NK-92 treated with Interleukin-12 subunit alpha and Interleukin-12 subunit beta, amount 100 ng/mL, for 24 hours (cell line): ENCODE data around the gene GRID2IP.
"Not testable (repeated sequence)": the region's sequence is repeated elsewhere in the genome, so short reads cannot be mapped to it uniquely, and the experiment has no call there.

ENCODE experiments used
- DNase-seq: peaks from one replicate; lab custom pipeline; 2025; lab: John Stamatoyannopoulos, UW

GRID2IP gene

GRCh38 chr7:6487184-6487545 is 64.1 kb downstream of the GRID2IP start:
- DNase-seq: no peak

DNA sequence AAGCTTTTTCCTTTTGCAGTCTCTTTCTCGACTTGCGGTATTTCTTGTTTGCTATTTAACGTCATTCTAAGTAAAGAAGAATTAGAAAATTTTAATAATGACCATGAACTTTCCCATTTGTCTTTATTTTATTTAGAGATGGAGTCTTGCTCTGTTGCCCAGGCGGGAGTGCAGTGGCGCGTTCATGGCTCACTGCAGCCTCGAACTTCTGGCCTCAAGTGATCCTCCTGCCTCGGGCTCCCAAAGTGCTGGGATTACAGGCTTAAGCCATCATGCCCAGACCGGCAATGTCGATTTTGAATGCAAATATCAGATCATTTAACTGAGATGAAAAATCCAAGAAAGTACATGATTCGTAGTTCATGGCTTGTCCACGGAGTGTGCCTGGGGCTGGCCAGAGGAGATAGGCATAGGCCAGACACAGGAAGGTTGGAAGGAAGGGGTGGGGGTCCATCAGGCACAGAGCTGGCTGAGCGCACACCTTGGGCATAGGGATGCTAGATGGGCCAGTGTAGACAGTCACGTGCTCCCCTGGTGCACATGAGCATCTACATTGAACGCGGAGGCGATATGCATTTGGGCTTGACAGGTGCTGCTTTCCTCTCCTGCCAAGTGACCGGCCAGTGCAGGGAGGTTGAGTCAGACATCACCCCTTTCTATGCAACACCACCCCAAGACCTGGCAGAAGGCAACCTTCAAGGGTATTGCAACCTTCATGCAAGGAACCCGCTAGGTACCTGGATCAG is 64.7 kb downstream of the GRID2IP start:
- DNase-seq: no peak

- DNase-seq: no peak
These were observed 68.5 kb downstream of the GRID2IP start for GRCh38 chr7:6482743-6483119.

DNA sequence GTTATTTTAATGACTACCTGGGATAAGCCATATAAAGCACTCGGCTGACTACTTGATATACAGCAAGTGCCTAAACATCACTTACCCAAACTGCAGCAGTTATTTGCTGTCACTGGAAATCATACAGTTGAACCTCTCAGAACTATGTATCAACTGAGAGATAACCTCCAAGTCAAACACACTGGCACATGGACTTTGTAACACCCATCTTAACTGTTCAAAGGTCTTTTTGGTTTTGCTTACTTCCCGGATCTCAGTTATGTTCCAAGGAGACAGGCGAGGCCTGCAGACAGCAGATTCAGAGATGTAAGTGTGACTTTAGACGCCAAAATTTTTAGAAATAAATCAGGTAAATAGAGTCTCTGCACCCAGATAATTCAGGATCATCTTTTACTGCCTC is 69.0 kb downstream of the GRID2IP start:
- no peak for DNase-seq

- DNase-seq: no peak
These were observed 69.8 kb downstream of the GRID2IP start for GRCh38 chr7:6481445-6481844.

DNA sequence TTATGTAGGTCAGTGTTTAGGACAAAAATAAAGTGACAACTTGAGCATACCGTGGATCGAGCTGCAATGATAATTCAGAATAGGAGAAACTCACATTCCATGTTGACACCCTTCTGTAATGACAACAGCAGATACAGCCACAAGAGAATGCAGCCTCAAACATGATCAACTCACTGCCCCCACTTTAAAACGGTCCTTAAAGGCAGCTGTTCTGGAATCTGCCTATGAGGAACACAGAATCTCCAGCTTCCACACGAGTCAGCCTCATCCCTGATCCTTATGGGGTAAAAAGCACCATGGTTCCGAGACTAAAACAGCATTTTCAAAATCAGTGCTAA is 71.0 kb downstream of the GRID2IP start:
- no peak for DNase-seq

DNA sequence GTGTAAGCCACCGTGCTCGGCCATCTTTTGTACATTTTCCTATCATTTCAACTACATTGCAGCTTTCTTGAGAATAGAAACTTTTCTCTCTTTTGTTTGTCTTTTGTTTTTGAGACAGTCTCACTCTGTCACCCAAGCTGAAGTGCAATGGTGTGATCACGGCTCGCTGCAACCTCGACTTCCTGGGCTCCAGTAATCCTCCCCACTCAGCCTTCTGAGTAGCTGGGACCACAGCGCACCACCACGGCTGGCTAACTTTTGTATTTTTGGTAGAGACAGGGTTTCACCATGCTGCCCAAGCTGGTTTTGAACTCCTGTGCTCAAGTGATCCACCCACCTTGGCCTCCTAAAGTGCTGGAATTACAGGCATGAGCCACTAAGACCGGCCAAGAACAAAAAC is 72.2 kb downstream of the GRID2IP start:
- no peak for DNase-seq

GRCh38 chr7:6478186-6478585 is 73.1 kb downstream of the GRID2IP start:
- no peak for DNase-seq

GRCh38 chr7:6477318-6477660 is 74.0 kb downstream of the GRID2IP start:
- DNase-seq: no peak

DNA sequence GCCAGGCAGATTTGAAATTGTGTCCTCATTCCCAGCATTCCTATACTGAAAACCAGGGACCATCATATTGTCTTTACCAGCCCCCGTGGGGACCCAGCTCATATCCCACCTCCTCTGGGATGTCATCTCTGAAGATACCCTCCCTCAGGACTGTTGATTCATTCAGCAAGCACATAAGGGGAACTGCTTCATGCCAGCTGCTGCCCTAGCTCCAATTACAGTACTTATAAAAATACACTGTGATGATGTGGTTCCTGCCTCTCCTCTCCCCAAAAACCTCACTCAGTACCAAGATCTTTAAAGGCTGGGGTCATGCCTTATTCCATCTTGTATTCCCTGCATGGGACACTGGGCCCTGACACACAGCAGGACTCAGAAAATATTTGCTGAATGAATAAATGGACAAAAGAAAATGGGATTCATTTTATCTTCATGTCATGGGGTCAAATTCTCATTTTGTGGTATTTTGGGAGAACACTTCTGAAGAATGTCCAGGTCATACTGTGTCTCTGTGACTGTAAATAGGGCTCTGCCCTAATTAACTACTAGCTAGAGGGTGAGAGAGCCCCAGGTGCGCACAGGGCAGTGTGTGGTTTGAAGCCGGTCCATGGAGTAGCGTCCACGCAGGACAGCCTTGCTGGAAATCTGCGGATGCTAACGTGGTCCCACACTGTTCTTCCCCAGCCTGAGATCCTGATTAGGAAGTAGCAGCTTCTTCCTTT is 74.5 kb downstream of the GRID2IP start:
- DNase-seq: no peak

- no peak for DNase-seq
These were observed 75.7 kb downstream of the GRID2IP start for GRCh38 chr7:6475433-6476186.

DNA sequence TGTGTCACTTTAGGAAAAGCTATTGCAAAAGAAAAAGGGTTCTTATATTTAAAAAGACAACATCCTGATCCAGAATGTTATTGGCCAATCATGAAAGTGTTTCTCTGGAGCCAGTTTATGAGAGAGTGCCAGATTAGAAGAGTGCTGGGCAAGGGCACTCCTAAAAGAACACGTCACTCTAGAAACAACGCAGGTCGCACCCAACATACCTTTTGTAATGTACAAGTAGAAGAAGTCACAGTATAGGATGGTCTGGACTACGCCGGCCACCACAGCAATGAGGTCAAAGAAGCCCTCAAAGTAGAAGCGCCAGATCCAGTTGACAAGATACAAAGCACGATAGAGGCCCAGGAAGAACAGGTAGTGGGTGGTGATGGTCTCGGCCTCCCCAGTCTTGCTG is 85.4 kb downstream of the GRID2IP start:
- DNase-seq: no peak

DNA sequence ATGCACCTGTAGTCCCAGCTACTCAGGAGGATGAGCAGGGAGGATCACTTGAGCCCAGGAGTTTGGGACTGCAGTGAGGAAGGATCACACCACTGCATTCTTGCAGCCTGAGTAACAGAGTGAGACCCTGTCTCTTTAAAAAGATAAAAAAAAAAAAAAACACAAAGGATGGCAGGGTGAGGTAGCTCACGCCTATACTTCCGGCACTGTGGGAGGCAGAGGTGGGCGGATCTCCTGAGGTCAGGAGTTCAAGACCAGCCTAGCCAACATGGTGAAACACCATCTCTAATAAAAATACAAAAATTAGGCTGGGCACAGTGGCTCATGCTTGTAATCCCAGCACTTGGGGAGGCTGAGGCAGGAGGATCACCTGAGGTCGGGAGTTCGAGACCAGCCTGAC is 87.7 kb downstream of the GRID2IP start:
- not testable (repeated sequence) for DNase-seq

GRCh38 chr7:6461946-6462550 is 89.2 kb downstream of the GRID2IP start:
- DNase-seq: no peak

DNA sequence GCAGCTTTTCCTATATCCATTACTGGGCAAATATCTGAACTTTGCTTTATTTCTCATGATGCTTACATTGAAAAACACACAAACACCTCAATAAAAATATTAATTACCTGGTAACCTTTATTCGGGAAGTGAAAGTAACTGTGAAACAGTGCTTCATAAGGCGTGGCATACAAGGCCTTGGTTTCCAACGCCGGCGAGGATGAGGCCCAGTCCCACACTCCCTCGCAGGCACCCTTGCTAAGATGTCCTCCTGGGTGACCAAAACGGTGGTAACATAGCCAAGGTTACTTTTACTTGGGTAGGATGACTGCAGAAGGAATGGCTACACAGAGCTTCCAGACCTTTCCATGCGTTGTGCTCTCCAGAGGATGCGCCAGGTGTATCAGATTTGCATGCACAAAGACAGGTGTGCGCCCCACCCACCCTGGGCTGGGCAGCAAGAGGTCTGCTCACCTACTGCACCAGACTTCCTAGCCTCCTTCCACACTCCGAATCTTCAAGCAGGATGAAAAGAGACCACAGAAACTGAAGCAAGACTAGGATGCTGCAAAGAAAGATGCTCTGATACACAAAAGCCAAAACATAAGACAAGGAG is 90.2 kb downstream of the GRID2IP start:
- DNase-seq: no peak

DNA sequence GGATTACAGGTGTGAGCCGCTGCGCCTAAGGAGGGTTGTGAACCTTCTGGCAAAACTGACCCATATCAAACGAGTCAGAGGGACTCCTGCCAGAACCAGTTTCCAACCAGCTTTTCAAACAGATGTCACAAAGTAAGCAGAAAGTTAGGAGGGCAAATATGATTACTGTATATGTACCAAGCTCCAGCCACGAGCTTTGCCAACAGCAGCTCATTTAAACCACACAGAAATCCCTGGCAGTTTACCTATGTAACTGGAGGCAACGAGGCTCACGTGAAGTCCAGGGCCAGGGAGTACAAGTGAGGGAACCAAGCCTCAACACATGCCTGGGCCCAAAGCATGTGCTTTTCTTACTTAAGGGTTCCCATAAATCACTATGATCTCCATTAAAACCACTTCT is 91.0 kb downstream of the GRID2IP start:
- DNase-seq: no peak

DNA sequence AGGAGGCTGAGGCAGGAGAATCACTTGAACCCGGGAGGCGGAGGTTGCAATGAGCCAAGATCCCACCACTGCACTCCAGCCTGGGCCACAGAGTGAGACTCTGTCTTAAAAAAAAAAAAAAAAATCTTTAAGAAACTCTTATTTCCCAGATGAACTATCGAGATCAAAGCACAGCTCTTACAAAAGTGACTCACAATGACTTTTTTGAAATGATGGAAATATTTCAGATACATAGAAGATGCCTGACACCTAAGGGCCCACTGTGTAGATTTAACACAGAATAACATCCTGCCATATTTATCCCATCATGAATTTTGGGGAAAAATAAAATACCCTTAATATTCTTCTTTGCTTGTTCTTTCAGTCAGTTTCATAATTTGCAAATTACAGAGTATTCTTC is 92.6 kb downstream of the GRID2IP start:
- not testable (repeated sequence) for DNase-seq

- no peak for DNase-seq
These were observed 97.5 kb downstream of the GRID2IP start for GRCh38 chr7:6453734-6454133.

DNA sequence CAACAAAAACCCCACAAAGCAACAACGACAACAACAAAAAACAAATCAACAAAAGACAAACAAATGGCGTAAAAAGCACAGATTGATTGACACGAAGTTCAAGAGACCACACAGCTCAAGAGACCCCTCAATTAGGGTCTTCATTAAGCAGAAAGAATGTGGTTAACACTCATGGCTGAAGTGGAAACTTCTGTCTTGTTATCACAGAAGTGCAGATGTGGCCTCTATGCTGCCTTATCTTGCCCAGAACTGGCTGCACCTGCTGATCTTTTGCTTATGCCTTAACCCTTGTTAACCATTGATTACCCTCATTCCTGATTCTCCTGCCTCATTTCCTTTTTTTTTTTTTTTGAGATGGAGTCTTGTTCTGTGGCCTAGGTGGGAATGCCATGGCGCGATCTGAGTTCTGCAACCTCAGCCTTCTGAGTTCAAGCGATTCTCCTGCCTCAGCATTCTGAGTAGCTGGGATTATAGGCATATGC is 100.0 kb downstream of the GRID2IP start:
- no peak for DNase-seq

DNA sequence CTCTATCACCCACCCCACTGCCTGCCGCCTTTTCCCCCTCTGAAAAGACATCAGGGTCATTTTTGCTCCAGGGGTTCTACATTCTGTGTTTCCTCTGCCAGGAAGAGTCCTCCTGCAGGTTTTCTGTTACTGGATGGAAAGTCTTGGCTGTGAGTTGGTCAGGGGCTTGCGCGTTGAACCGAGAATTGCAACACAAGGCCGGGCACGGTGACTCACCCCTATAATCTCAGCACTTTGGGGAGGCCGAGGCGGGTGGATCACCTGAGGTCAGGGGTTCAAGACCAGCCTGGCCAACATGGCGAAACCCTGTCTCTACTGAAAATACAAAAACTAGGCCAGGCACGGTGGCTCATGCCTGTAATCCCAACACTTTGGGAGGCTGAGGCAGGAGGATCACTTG is 100.7 kb downstream of the GRID2IP start:
- not testable (repeated sequence) for DNase-seq

GRCh38 chr7:6449884-6450283 is 101.4 kb downstream of the GRID2IP start:
- not testable (repeated sequence) for DNase-seq

DNA sequence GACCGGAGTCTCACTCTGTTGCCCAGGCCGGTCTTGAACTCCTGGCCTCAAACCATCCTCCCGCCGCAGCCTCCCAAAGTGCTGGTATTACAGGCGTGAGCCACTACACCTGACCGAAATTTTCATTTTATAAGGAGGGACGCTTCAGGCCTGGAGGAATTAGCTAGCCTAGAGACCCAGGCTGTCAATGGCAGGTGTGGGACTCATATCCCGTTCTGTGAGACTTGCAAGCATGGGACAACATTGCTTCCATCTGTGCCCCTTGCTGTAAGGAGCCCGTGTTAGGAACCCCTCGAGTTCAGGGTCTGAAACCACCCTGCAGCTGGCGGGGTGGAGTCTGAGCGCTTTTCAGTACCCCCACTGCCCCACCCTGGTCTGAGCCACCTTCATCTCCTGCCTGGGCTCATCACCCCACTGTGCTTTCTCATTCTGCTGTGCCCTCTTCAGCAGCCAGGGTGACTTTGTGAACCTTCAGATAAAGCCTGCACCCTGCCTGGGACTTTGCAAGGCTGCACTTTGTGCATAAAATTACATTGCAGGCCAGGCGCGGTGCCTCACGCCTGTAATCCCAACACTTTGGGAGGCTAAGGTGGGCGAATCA is 102.2 kb downstream of the GRID2IP start:
- no peak for DNase-seq
